HG03558 (cell line): Measurements from ENCODE around the gene PHACTR4.
"Not testable (repeated sequence)": the region's sequence is repeated elsewhere in the genome, so short reads cannot be mapped to it uniquely, and the experiment has no call there.

Experiments
- ATAC-seq: cut with Tn5 transposase; IDR thresholded peaks from one replicate; pipeline ENCODE4 v1.9.1; 2021; ENCODE audit warnings: moderate number of reproducible peaks; ENCODE audit not compliant: unreplicated experiment; ENCODE audit errors: extremely low read depth

Gene PHACTR4

GRCh38 chr1:28428012-28428411, 58.5 kb downstream of the PHACTR4 start:
- ATAC-seq, result no peak

GRCh38 chr1:28428990-28429520, 59.5 kb downstream of the PHACTR4 start:
- ATAC-seq, result no peak

GRCh38 chr1:28436211-28436769, 66.8 kb downstream of the PHACTR4 start:
- ATAC-seq, result no peak

GRCh38 chr1:28437264-28437923, 67.9 kb downstream of the PHACTR4 start:
- ATAC-seq, result no peak

- ATAC-seq, result no peak
Observed at GRCh38 chr1:28437924-28438699, 68.6 kb downstream of the PHACTR4 start.

GRCh38 chr1:28439320-28439719, 69.8 kb downstream of the PHACTR4 start:
- ATAC-seq, result no peak

DNA sequence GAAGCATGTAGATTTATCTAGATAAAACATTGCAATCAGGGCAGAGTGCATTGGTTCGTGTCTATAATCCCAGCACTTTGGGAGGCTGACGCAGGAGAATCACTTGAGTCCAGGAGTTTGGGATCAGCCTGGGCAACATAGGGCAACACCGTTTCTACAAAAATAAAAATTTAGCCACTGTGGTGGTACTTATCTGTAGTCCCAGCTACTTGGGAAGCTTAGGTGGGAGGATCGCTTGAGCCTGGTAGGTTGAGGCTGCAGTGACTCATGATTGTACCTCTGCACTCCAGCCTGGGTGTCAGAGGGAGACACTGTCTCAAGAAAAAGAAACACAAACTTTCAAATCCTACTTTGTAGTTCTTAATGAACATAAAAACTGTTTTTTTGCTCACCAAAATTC, 72.1 kb downstream of the PHACTR4 start:
- no peak for ATAC-seq

DNA sequence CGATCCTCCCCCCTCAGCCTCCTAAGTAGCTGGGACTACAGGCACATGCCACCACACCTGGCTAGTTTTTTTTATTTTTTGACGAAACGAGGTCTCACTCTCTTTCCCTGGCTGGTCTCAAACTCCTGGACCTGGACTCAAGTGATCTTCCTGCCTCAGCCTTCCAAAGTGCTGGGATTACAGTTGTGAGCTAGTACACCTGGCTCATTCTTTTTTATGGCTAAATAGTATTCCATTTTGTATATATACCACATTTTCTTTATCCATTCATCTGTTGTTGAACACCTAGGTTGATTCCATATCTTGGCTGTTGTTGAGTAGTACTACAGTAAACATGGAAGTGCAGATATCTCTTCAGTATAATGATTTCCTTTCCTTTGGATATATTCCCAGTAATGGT, 74.0 kb downstream of the PHACTR4 start:
- ATAC-seq, result no peak

DNA sequence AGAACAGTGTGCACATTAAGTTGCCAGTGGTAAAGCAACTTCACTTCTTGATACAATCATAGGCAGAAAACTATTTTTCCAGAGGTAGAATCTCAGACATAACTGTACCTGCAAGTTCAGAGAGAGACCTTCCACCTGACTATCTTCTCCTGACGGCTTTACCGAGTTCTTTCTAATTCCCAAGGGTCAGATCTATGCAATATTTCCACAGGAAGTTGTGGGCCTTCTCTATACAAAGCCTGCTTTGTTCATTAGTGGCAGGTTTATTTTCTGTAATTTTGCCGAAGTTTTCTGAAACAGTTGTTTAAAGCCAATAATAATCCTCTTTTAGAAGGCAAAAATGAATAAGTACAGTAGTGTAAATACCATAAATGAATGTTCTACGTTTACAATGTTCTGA, 78.1 kb downstream of the PHACTR4 start:
- ATAC-seq, result no peak

DNA sequence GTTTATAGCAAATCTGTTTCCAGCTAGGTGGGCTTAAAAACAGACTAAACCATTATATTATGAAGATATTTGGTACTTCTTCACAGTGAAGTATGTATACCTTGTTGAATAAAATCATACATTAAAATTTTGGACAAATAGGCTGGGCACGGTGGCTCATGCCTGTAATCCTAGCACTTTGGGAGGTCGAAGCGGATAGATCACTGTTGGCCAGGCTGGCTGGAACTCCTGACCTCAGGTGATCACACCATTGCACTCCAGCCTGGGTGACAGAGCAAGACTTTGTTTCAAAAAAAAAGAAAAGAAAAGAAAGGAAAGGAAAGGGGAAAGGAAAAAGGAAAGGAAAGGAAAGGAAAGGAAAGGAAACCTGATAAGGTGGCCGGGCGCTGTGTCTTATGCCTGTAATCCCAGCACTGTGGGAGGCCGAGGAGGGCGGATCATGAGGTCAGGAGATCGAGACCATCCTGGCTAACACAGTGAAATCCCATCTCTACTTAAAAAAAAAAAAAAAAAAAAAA, 78.6 kb downstream of the PHACTR4 start:
- ATAC-seq, result not testable (repeated sequence)

GRCh38 chr1:28449904-28450303, 80.4 kb downstream of the PHACTR4 start:
- no peak for ATAC-seq

DNA sequence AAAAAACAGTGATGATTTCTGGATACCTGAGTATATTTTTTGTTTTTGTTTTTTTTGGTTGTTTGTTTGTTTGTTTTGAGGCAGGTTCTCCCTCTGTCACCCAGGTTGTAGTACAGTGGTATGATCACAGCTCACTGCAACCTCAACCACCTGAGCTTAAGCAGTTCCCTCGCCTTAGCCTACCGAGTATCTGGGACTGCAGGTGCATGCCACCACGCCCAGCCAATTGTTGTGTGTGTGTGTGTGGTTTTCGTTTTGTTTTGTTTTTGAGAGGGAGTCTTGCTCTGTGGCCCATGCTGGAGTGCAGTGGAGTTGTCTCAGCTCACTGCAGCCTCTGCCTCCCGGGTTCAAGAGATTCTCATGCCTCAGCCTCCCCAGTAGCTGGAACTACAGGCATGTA, 81.0 kb downstream of the PHACTR4 start:
- ATAC-seq, result no peak

DNA sequence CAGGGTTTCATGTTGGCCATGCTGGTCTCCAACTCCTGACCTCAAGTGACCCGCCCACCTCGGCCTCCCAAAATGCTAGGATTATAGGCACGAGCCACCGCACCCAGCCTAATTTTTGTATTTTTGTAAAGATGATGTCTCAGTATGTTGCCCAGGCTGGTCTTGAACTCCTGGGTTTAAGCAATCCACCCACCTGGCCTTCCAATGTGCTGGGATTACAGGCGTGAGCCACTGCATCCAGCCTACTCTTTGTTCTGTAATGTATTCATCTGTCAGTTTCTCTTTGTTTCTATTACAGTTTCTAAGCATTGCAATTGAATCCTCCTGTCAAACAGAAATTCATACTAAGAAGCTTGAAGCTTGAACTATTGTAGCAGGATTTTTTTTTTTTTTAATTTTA, 81.5 kb downstream of the PHACTR4 start:
- no peak for ATAC-seq

- no peak for ATAC-seq
Observed at GRCh38 chr1:28456078-28456477, 86.5 kb downstream of the PHACTR4 start.

GRCh38 chr1:28457678-28458077, 88.1 kb downstream of the PHACTR4 start:
- ATAC-seq, result no peak

DNA sequence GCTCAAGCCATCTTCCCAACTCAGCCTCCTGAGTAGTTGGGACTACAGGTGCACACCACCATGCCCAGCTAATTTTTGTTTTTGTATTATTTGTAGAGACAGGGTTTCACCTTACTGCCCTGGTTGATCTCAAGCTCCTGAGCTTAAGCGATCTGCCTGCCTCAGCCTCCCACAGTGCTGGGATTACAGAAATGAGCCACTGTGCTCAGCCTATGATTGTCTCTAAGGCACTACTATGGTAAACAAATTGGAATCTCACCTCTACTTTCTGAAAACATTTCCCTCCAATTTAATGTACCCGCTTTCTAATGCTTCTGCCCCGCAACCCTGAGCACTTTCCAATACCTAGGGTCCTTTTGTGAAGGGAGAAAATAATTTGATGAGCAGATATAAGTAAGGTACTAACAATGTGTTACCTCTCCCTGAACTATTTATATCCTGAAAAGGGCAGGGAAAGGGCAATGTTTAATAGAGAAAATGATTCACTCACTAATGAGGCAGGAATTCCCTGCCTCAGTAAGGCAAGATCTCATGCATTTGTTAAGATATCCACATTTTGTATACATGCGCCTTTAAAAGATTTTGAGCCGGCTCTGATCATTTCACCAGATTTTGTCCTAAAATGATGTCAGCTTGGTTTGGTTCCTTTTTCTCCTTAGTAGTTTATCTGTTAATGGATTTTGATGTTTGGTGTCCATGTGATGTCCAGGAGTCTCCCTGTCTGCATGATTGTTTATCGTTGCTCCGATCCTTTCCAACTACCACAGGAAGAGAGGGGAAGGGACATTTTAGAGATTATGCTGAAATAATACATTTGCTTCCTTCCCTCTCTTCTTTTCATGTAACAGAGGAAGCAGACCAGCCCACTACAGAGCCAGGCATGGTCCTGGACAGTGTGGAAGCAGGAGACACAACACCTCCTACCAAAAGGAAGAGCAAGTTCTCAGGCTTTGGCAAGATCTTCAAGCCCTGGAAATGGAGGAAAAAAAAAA, 89.0 kb downstream of the PHACTR4 start:
- no peak for ATAC-seq

GRCh38 chr1:28466226-28466778, 96.8 kb downstream of the PHACTR4 start:
- no peak for ATAC-seq

GRCh38 chr1:28470146-28470545, 100.6 kb downstream of the PHACTR4 start:
- no peak for ATAC-seq

DNA sequence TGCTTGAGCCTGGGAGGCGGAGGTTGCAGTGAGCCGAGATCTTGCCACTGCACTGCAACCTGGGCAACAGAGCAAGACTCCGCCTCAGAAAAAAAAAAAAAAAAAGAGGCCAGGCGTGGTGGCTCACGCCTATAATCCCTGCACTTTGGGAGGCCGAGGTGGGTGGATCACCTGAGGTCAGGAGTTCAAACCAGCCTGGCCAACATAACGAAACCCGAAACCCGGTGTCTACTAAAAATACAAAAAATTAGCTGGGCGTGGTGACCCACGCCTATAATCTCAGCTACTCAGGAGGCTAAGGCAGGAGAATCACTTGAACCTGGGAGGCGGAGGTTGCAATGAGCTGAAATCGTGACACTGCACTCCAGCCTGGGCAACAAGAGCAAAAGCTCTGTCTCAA, 110.0 kb downstream of the PHACTR4 start:
- ATAC-seq, result not testable (repeated sequence)

GRCh38 chr1:28480308-28480707, 110.8 kb downstream of the PHACTR4 start:
- ATAC-seq, result no peak
